ENCODE measurements around the gene LCLAT1.

The LCLAT1 gene

GRCh38 chr2:30424231-30424630 lies 22.8 kb upstream of the LCLAT1 start:
- DNase-seq (ENCODE audit: low spot score): no peak

GRCh38 chr2:30425326-30425725 lies 21.7 kb upstream of the LCLAT1 start:
- DNase-seq (ENCODE audit: low spot score): no peak

- no peak for DNase-seq (ENCODE audit: low spot score)
Measured at GRCh38 chr2:30427606-30428347, 19.3 kb upstream of the LCLAT1 start.

GRCh38 chr2:30428348-30428662 lies 18.7 kb upstream of the LCLAT1 start:
- no peak for DNase-seq (ENCODE audit: low spot score)

GRCh38 chr2:30428827-30429461 lies 18.1 kb upstream of the LCLAT1 start:
- DNase-seq (ENCODE audit: low spot score): no peak

- DNase-seq (ENCODE audit: low spot score): no peak
Measured at GRCh38 chr2:30433541-30434299, 13.3 kb upstream of the LCLAT1 start.

GRCh38 chr2:30434708-30435107 lies 12.3 kb upstream of the LCLAT1 start:
- no peak for DNase-seq (ENCODE audit: low spot score)

GRCh38 chr2:30436859-30437435 lies 10.1 kb upstream of the LCLAT1 start:
- no peak for DNase-seq (ENCODE audit: low spot score)

GRCh38 chr2:30437809-30438548 lies 9.1 kb upstream of the LCLAT1 start:
- DNase-seq (ENCODE audit: low spot score): no peak

GRCh38 chr2:30439296-30439695 lies 7.8 kb upstream of the LCLAT1 start:
- no peak for DNase-seq (ENCODE audit: low spot score)

GRCh38 chr2:30439879-30440278 lies 7.2 kb upstream of the LCLAT1 start:
- DNase-seq (ENCODE audit: low spot score): no peak

GRCh38 chr2:30441023-30441422 lies 6.0 kb upstream of the LCLAT1 start:
- no peak for DNase-seq (ENCODE audit: low spot score)

GRCh38 chr2:30443081-30443480 lies 4.0 kb upstream of the LCLAT1 start:
- no peak for DNase-seq (ENCODE audit: low spot score)

- no peak for DNase-seq (ENCODE audit: low spot score)
Measured at GRCh38 chr2:30444273-30444672, 2.8 kb upstream of the LCLAT1 start.

GRCh38 chr2:30445266-30445821 lies 1.7 kb upstream of the LCLAT1 start:
- no peak for DNase-seq (ENCODE audit: low spot score)

GRCh38 chr2:30446602-30447148 lies 371 bp upstream of the LCLAT1 start:
- no peak for DNase-seq (ENCODE audit: low spot score)

GRCh38 chr2:30448308-30448707 lies 1.3 kb downstream of the LCLAT1 start:
- DNase-seq (ENCODE audit: low spot score): no peak

GRCh38 chr2:30448866-30449265 lies 1.8 kb downstream of the LCLAT1 start:
- no peak for DNase-seq (ENCODE audit: low spot score)

GRCh38 chr2:30450025-30450424 lies 3.0 kb downstream of the LCLAT1 start:
- no peak for DNase-seq (ENCODE audit: low spot score)

GRCh38 chr2:30453498-30453897 lies 6.5 kb downstream of the LCLAT1 start:
- DNase-seq (ENCODE audit: low spot score): no peak

- DNase-seq (ENCODE audit: low spot score): no peak
Measured at GRCh38 chr2:30454571-30454970, 7.5 kb downstream of the LCLAT1 start.

All from left forelimb (tissue), 1 donor.